Skeletal muscle cell (primary cell): Measurements from ENCODE around the gene ZNF331.
A peak's percentile ranks its signal among the peaks of the same experiment; 100 is the strongest.

ENCODE experiments used
- DNase-seq: peaks from one replicate; pipeline ENCODE4 v3.0.0-alpha.2; 2010; ENCODE audit warnings: low read depth
- H3K4me3 ChIP-seq: 2 replicates; pipeline ENCODE4 v1.5.1; 2011; ENCODE audit warnings: low read depth, mild to moderate bottlenecking, control low read depth, low read length, moderate library complexity

The ZNF331 gene

GRCh38 chr19:53520163-53520546 lies 17.8 kb upstream of the ZNF331 start:
- H3K4me3 ChIP-seq, result peak overlapping the region; percentile 84
- no peak for DNase-seq

DNA sequence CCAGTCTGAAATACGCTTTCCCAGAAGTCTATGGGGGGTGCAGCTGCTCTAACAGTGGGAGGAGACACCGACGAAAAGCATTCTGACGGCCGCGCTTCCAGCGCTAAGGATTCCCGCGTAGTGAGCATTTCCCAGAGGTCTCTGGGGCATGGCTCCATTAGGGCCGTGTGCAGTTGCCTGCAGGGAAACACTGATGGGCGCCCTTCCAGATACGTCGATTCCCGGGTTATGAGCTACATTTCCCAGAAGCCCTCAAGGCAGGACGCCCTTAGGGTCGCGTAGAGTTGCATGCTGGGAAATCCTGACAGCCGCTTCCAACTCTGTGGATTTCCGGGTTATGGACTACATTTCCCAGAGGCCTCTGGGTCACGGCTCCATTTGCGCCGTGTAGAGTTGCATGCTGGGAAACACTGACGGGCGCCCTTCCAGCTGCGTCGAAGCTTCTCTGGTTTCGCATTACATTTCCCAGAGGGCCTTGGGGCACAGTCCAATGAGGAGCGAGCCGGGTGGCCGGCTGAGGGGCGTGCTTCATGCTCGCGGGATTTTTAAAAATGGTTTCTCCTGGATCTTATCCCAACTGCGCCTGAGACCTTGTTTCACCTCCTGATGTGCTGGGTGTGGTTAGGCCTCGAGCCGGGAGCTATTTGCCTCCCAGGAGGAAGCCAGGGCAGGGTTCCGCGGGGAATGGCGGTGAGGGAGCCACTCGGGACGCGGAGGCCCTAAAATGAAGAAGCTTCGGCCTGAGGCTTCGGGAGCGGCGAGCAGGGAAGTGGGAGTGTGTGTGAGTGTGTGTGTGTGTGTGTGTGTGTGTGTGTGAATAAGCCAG lies 17.2 kb upstream of the ZNF331 start:
- peak; percentile 97 for DNase-seq
- peak overlapping the region; percentile 84 for H3K4me3 ChIP-seq

- peak overlapping the region; percentile 84 for H3K4me3 ChIP-seq
- no peak for DNase-seq
Measured at GRCh38 chr19:53521373-53522202, 16.4 kb upstream of the ZNF331 start.

DNA sequence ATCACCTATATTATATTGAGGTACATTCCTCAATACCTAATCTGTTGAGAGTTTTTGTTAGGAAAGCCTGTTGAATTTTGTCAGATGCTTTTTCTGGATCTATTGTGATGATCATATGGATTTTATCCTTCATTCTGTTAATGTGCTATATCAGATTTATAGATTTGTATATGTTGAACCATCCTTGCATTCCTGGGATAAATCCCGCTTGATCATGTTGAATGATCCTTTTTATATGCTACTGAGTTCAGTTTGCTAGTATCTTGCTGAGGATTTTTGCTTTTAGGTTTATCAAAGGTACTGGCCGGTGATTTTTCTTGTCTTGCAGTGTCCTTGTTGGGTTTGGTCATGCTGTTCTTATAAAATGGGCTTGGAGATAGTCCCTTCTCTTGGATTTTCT lies 12.0 kb upstream of the ZNF331 start:
- no peak overlapping the region for H3K4me3 ChIP-seq

DNA sequence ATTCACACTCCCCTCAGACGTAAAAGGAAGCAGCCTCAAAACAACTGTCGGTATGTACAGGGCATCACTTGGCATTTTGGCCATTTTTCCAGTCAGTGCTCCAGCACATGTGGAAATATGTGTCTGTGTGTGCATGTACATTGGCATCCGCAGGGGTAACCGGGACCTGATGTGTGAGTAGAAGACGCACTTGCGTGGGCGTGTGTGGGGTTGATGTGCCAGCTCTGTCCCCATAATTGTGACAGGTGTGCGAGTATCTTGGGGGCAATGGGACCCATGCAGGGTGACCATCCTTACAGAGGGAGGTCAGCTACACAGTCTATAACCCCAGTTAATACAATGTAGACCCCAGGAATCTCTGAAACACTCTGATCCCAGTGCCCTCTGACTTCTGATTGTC lies 7.3 kb upstream of the ZNF331 start:
- H3K4me3 ChIP-seq, result no peak overlapping the region
- DNase-seq, result no peak

More for the DNA sequence above, 12.0 kb upstream of the ZNF331 start:
- DNase-seq, result no peak

GRCh38 chr19:53531457-53531856 lies 6.5 kb upstream of the ZNF331 start:
- no peak overlapping the region for H3K4me3 ChIP-seq
- DNase-seq, result no peak

DNA sequence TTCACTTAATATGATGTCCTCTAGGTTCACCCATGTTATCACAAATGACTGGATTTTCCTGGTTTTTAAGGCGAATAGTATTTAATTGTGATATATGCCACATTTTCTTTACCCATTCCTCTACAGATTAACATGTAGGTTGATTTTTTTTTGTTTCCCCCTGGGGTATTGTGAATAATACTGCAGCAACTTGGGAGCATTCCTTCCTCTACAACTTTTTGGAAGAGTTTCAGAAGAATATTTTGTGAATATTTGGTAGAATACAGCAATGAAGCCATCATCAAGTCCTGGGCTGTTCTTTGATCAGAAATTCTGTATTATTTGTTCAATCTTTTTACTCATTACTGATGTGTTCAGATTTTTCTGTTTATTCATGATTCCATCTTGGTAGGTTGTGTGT lies 5.6 kb upstream of the ZNF331 start:
- no peak overlapping the region for H3K4me3 ChIP-seq
- DNase-seq, result no peak

- H3K4me3 ChIP-seq, result no peak overlapping the region
- DNase-seq, result no peak
Measured at GRCh38 chr19:53536225-53536548, 1.8 kb upstream of the ZNF331 start.

GRCh38 chr19:53537121-53537520 lies 824 bp upstream of the ZNF331 start:
- DNase-seq, result no peak

GRCh38 chr19:53538378-53539109 lies 599 bp downstream of the ZNF331 start:
- peak overlapping the region; percentile 70 for H3K4me3 ChIP-seq
- DNase-seq, result no peak

More at GRCh38 chr19:53537121-53537520, 824 bp upstream of the ZNF331 start:
- peak overlapping the region; percentile 70 for H3K4me3 ChIP-seq

- DNase-seq, result no peak
- H3K4me3 ChIP-seq, result no peak overlapping the region
Measured at GRCh38 chr19:53540091-53540490, 2.1 kb downstream of the ZNF331 start.

- no peak overlapping the region for H3K4me3 ChIP-seq
- no peak for DNase-seq
Measured at GRCh38 chr19:53541971-53542370, 4.0 kb downstream of the ZNF331 start.

DNA sequence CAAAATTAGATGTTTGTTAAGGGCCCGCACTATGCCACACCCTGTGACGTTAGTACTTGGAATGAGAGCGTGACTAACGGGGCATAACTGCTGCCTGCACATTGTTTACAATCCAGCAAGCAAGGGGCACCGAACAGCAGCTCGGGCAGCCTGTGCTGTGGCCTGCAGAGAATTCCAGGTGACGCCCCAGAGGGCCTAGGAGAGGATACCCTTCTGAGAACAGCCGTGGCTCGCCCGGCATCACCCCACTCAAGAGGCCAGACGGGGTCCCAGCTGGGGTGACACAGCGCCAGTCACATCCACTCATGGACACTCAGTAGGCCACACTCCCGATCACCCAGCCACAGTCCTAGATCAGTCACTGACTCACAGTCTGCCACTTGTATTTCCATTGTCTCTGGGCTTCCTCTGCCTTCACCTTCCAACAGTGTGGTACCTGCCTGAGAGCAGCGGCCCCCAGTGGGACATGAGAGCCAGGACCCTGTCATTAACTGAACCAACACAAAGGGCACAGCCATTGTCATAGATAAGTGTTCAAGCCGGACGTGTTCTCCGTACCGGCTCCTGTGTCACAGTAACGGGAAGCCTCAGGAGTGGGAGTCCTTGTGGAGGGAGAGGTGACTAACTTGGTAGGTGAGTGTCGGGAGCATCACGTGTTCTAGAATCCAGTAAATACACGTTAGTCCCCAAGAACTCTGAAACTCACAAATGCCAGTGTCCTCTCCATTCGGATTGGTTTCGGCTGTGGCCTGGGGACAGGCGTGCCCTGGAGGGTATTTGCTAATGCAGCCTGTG lies 7.5 kb downstream of the ZNF331 start:
- no peak for DNase-seq
- no peak overlapping the region for H3K4me3 ChIP-seq

GRCh38 chr19:53546758-53547513 lies 9.0 kb downstream of the ZNF331 start:
- no peak overlapping the region for H3K4me3 ChIP-seq
- DNase-seq, result no peak

DNA sequence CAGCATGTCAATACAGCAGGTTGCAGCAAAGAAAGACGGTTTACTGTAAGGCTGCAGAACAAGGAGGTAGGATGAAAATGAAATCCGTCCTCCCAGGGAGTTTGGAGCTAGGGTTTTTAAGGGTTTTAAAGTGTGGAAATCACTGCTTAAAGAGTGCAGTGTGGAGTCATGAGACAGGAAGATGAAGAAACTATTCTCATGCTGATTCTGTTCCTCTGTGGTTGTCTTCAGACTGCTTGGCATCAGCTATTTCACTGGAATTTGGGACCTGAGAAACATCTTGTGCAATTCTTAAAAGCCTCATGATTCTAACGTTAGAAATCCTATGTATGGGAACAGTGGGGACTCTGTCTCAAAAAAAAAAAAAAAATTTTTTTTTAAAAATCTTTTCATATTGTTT lies 11.4 kb downstream of the ZNF331 start:
- H3K4me3 ChIP-seq, result no peak overlapping the region
- DNase-seq, result peak; percentile 38

GRCh38 chr19:53552001-53552721 lies 14.2 kb downstream of the ZNF331 start:
- no peak overlapping the region for H3K4me3 ChIP-seq
- DNase-seq, result no peak

DNA sequence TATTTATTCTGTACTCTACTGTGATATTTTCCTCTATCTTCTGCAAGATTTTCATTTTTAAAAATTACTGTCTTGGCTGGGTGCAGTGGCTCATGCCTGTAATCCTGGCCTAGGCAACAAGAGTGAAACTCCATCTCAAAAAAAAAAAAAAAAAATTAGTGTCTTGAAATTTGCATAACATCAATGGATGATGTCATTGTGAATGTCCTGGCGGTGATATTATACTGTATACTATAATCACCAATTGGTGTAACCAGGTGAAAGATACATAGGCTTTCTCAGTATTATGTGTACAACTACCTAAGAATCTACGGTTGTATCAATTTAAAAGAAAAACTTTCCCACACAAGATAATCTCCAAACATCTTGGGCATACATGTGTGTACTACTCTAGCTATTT lies 15.2 kb downstream of the ZNF331 start:
- H3K4me3 ChIP-seq, result no peak overlapping the region
- no peak for DNase-seq
